Ishikawa (cell line): ENCODE results near the gene ITGBL1.

Experiments used
- CEBPB ChIP-seq: IDR thresholded peaks from 2 replicates; pipeline ENCODE4 v1.6.1; 2012
- EGR1 ChIP-seq: IDR thresholded peaks from 2 replicates; pipeline ENCODE4 v1.6.1; 2012
- EP300 ChIP-seq: IDR thresholded peaks from 2 replicates; pipeline ENCODE4 v1.6.1; 2012; ENCODE audit warnings: borderline replicate concordance
- RAD21 ChIP-seq: IDR thresholded peaks from 2 replicates; pipeline ENCODE4 v1.6.1; 2012; ENCODE audit warnings: low read depth
- TAF1 ChIP-seq: IDR thresholded peaks from 2 replicates; pipeline ENCODE4 v1.6.1; 2012; ENCODE audit warnings: low read depth, mild to moderate bottlenecking
- YY1 ChIP-seq: IDR thresholded peaks from 2 replicates; pipeline ENCODE4 v1.6.1; 2012; ENCODE audit warnings: low read depth

DNA sequence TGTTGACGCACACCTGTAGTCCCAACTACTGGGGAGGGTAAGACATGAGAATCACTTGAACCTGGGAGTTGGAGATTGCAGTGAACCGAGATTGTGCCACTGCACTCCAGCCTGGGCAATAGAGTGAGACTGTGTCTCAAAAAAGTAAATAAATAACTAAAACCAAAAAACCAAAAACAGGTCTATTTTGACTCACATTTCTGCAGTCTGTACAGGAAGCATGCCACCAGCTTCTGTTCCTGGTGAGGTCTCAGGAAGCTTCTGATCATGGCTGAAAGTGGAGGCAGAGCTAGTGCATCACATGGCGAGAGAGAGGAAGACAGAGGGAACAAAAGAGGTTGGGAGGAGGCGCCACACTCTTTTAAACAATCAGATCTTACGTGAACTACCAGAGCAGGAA is 142.5 kb downstream of the ITGBL1 start:
- TF ChIP-seq YY1 (no peak), CEBPB (no peak), TAF1 (no peak), RAD21 (no peak), EP300 (no peak), EGR1 (no peak)
